Measurements from ENCODE around the gene ADAM29.
"Not testable (repeated sequence)": the region's sequence is repeated elsewhere in the genome, so short reads cannot be mapped to it uniquely, and the experiment has no call there.

Gene ADAM29

DNA sequence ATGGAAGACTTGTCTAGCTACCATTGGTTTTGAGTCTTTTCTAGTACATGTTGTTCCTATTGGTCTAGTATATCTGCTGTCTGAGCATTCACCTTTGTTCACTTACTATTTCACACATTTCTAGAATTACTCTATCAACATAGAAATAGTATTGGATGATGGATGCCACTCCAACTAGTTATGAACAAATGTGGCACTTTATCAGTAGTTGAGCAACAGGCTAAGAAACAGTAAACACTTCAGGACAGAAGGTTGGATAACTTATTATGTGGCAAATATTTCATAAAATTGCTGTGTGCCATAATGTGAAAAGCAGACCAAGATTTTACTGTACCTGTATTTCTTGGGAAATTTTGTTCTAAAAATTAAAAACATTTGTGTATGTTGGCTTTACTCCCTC lies 46.8 kb upstream of the ADAM29 start:
- Histone ChIP-seq H3K4me1 (ENCODE audit: low read length) (no peaks in the 10 kb centered on the region), H4K20me1 (ENCODE audit: insufficient read depth, low read length) (no peaks in the 10 kb centered on the region), H3K27ac (ENCODE audit: low read length) (no peak overlapping the region), H3K9me2 (replicated peaks; ENCODE audit: insufficient read depth, low read length) (no peaks in the 10 kb centered on the region), H3K9ac (ENCODE audit: low read length) (no peak overlapping the region), H3K27me3 (replicated peaks; ENCODE audit: insufficient read depth, low read length) (no peaks in the 10 kb centered on the region), H3K79me2 (ENCODE audit: low read length) (no peaks in the 10 kb centered on the region), H3F3A (ENCODE audit: insufficient read depth, low read length) (no peaks in the 10 kb centered on the region), H3K4me2 (ENCODE audit: low read depth, low read length) (no peak overlapping the region), H3K4me3 (ENCODE audit: low read length) (no peak overlapping the region), H3K36me3 (replicated peaks; ENCODE audit: insufficient read depth, low read length) (no peaks in the 10 kb centered on the region), H2AFZ (ENCODE audit: low read length) (no peak overlapping the region), H3K9me3 (replicated peaks; ENCODE audit: insufficient read depth, low read length) (no peaks in the 10 kb centered on the region)
- no peak for DNase-seq
- no peak for TF ChIP-seq EZH2 (optimal IDR thresholded peaks at IDR 0.05; ENCODE audit: low read depth, low read length)
- no peak for TF ChIP-seq EZH2phosphoT487 (IDR thresholded peaks at IDR 0.05; ENCODE audit: low read length)
- TF ChIP-seq, protein P1, sequence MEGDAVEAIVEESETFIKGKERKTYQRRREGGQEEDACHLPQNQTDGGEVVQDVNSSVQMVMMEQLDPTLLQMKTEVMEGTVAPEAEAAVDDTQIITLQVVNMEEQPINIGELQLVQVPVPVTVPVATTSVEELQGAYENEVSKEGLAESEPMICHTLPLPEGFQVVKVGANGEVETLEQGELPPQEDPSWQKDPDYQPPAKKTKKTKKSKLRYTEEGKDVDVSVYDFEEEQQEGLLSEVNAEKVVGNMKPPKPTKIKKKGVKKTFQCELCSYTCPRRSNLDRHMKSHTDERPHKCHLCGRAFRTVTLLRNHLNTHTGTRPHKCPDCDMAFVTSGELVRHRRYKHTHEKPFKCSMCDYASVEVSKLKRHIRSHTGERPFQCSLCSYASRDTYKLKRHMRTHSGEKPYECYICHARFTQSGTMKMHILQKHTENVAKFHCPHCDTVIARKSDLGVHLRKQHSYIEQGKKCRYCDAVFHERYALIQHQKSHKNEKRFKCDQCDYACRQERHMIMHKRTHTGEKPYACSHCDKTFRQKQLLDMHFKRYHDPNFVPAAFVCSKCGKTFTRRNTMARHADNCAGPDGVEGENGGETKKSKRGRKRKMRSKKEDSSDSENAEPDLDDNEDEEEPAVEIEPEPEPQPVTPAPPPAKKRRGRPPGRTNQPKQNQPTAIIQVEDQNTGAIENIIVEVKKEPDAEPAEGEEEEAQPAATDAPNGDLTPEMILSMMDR (IDR thresholded peaks at IDR 0.05; ENCODE audit: low read length) = no peak

DNA sequence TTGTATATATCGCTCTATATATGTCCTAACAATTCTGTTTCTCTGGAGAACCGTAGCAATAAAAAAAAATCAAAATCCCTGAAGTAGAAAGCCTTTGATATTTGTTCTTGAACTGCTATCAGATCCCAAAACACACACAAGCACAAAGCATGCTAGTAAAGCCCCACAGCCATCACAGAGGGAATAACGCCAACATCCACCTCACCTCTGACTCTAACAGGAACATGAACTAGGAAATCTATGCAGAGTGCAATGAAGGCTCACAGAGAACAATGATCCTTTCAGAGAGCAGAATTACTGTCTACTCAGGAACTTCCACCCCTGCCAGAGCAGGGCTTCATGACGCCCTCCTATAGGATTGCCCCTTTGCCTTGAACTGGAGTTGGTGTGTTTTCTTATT lies 45.0 kb upstream of the ADAM29 start:
- not testable (repeated sequence) for H3K9ac ChIP-seq (ENCODE audit: low read length); H2AFZ ChIP-seq (ENCODE audit: low read length); H3K36me3 ChIP-seq (replicated peaks; ENCODE audit: insufficient read depth, low read length); DNase-seq; H3K27ac ChIP-seq (ENCODE audit: low read length); H3F3A ChIP-seq (ENCODE audit: insufficient read depth, low read length); H3K9me3 ChIP-seq (replicated peaks; ENCODE audit: insufficient read depth, low read length); H3K27me3 ChIP-seq (replicated peaks; ENCODE audit: insufficient read depth, low read length); H3K4me2 ChIP-seq (ENCODE audit: low read depth, low read length); H3K4me3 ChIP-seq (ENCODE audit: low read length); H3K79me2 ChIP-seq (ENCODE audit: low read length); H3K4me1 ChIP-seq (ENCODE audit: low read length); H4K20me1 ChIP-seq (ENCODE audit: insufficient read depth, low read length); H3K9me2 ChIP-seq (replicated peaks; ENCODE audit: insufficient read depth, low read length)

DNA sequence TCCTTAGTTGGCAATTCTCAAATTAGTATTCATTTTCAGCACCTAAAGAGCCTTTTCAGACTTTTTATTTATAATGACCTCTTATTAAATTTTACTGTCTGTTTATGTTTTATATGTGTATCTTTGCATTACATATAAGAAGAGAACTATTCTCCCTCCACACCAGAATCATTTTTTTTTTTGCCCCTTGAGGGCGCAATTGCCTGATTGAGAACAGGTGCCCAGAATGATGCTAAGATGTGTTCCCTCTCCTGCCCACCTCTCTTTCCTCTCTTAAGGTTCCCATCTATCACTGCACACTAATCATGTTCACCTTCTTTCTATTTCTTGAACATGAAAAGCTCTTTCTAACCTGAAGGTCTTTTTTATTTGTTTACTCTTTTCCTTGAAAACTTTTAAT lies 44.2 kb upstream of the ADAM29 start:
- no peaks in the 10 kb centered on the region for H3K4me1 ChIP-seq (ENCODE audit: low read length)
- no peaks in the 10 kb centered on the region for H3K9me3 ChIP-seq (replicated peaks; ENCODE audit: insufficient read depth, low read length)
- H3K79me2 ChIP-seq (ENCODE audit: low read length) = no peaks in the 10 kb centered on the region
- H4K20me1 ChIP-seq (ENCODE audit: insufficient read depth, low read length) = no peaks in the 10 kb centered on the region
- H3K9me2 ChIP-seq (replicated peaks; ENCODE audit: insufficient read depth, low read length) = no peaks in the 10 kb centered on the region
- H3K27me3 ChIP-seq (replicated peaks; ENCODE audit: insufficient read depth, low read length) = no peaks in the 10 kb centered on the region
- no peak overlapping the region for H3K4me3 ChIP-seq (ENCODE audit: low read length)
- no peak overlapping the region for H3K9ac ChIP-seq (ENCODE audit: low read length)
- no peak overlapping the region for H3K27ac ChIP-seq (ENCODE audit: low read length)
- H3K4me2 ChIP-seq (ENCODE audit: low read depth, low read length) = no peak overlapping the region
- peak; percentile 31 for DNase-seq
- no peaks in the 10 kb centered on the region for H3K36me3 ChIP-seq (replicated peaks; ENCODE audit: insufficient read depth, low read length)
- TF ChIP-seq EZH2 (optimal IDR thresholded peaks at IDR 0.05; ENCODE audit: low read depth, low read length) (no peak), EZH2phosphoT487 (IDR thresholded peaks at IDR 0.05; ENCODE audit: low read length) (no peak)
- TF ChIP-seq, protein P1 (IDR thresholded peaks at IDR 0.05; ENCODE audit: low read length) = peak; percentile 51
- no peak overlapping the region for H2AFZ ChIP-seq (ENCODE audit: low read length)
- H3F3A ChIP-seq (ENCODE audit: insufficient read depth, low read length) = no peaks in the 10 kb centered on the region

DNA sequence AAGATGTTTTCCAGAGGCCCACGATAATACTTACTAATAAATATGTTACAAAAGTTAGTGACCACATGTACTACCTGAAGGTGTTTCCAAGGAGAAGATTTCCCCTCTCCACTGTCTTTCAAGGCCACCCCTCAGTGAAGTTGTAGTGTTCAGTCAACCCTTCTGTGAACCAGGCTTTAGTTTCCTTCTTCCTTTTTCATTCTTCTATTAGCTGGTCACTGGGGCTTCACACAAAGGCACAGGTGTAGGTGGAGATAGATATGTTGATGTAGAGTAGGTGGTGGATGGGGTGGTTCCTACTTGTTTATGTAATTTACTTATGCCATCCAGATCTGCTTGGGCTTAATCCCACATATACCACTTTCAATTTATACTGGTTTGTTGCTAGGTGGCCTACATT lies 43.3 kb upstream of the ADAM29 start:
- TF ChIP-seq EZH2 (optimal IDR thresholded peaks at IDR 0.05; ENCODE audit: low read depth, low read length) (no peak), EZH2phosphoT487 (IDR thresholded peaks at IDR 0.05; ENCODE audit: low read length) (no peak)
- TF ChIP-seq, protein P1 (IDR thresholded peaks at IDR 0.05; ENCODE audit: low read length) = no peak
- no peak overlapping the region for H3K4me3 ChIP-seq (ENCODE audit: low read length)
- H3K4me2 ChIP-seq (ENCODE audit: low read depth, low read length) = no peak overlapping the region
- H3F3A ChIP-seq (ENCODE audit: insufficient read depth, low read length) = no peaks in the 10 kb centered on the region
- no peaks in the 10 kb centered on the region for H3K4me1 ChIP-seq (ENCODE audit: low read length)
- no peak overlapping the region for H3K27ac ChIP-seq (ENCODE audit: low read length)
- no peaks in the 10 kb centered on the region for H3K9me3 ChIP-seq (replicated peaks; ENCODE audit: insufficient read depth, low read length)
- H3K9me2 ChIP-seq (replicated peaks; ENCODE audit: insufficient read depth, low read length) = no peaks in the 10 kb centered on the region
- no peaks in the 10 kb centered on the region for H4K20me1 ChIP-seq (ENCODE audit: insufficient read depth, low read length)
- H3K79me2 ChIP-seq (ENCODE audit: low read length) = no peaks in the 10 kb centered on the region
- H3K27me3 ChIP-seq (replicated peaks; ENCODE audit: insufficient read depth, low read length) = no peaks in the 10 kb centered on the region
- H2AFZ ChIP-seq (ENCODE audit: low read length) = no peak overlapping the region
- no peak for DNase-seq
- no peak overlapping the region for H3K9ac ChIP-seq (ENCODE audit: low read length)
- no peaks in the 10 kb centered on the region for H3K36me3 ChIP-seq (replicated peaks; ENCODE audit: insufficient read depth, low read length)

Measured in MM.1S (cell line).